ENCODE measurements around the gene CORO6. TPM values are rescaled to one million over a fixed set of nuclear protein-coding genes. Genes with fewer than 3 reads are reported as not detected.
"Not testable (repeated sequence)": the region's sequence is repeated elsewhere in the genome, so short reads cannot be mapped to it uniquely, and the experiment has no call there.

CORO6 gene
- total and polyA plus RNA-seq, 2 donors from 2014 or later: 2.1 to 5.9 TPM

GRCh38 chr17:29653995-29654714, 31.4 kb upstream of the CORO6 start:
- Histone ChIP-seq H3K9me3 (ENCODE audit: control insufficient read depth in 2 of 3, insufficient read depth in 1 of 3, low read length in 3 of 3) (no peaks in the 10 kb centered on the region), H3K4me1 (ENCODE audit: control insufficient read depth in 2 of 3, insufficient read depth in 2 of 3, low read depth in 1 of 3, low read length in 3 of 3) (no peaks in the 10 kb centered on the region), H3K36me3 (ENCODE audit: control insufficient read depth in 2 of 3, insufficient read depth in 3 of 3, low read length in 3 of 3) (peaks cover 0 to 10% (median 3%) of the 10 kb centered on the region in 3 donors), H3K27me3 (ENCODE audit: control insufficient read depth, insufficient read depth, low read length) (no peaks in the 10 kb centered on the region), H3K9ac (ENCODE audit: low read length in 3 of 3) (no peak overlapping the region), H3K27ac (ENCODE audit: low read depth in 2 of 2, low read length in 2 of 2) (no peak overlapping the region), H3K4me3 (ENCODE audit: low read length in 3 of 3) (no peak overlapping the region)
- no peak for TF ChIP-seq CTCF (IDR thresholded peaks at IDR 0.05; ENCODE audit: borderline replicate concordance, extremely low read depth, insufficient read depth)
- no peak for FAIRE-seq
- DNase-seq: no peak
- intact Hi-C loops (cut with DNase I): no loop called here

GRCh38 chr17:29652976-29653375, 30.3 kb upstream of the CORO6 start:
- no peaks in the 10 kb centered on the region for H3K9me3 ChIP-seq (ENCODE audit: control insufficient read depth in 2 of 3, insufficient read depth in 1 of 3, low read length in 3 of 3)
- no peaks in the 10 kb centered on the region for H3K27me3 ChIP-seq (ENCODE audit: control insufficient read depth, insufficient read depth, low read length)
- FAIRE-seq (no peak), DNase-seq (no peak)
- peaks cover 0 to 16% (median 3%) of the 10 kb centered on the region in 3 donors for H3K36me3 ChIP-seq (ENCODE audit: control insufficient read depth in 2 of 3, insufficient read depth in 3 of 3, low read length in 3 of 3)
- H3K9ac ChIP-seq (ENCODE audit: low read length in 3 of 3): no peak overlapping the region
- H3K4me1 ChIP-seq (ENCODE audit: control insufficient read depth in 2 of 3, insufficient read depth in 2 of 3, low read depth in 1 of 3, low read length in 3 of 3): no peaks in the 10 kb centered on the region
- no peak overlapping the region for H3K27ac ChIP-seq (ENCODE audit: low read depth in 2 of 2, low read length in 2 of 2)
- H3K4me3 ChIP-seq (ENCODE audit: low read length in 3 of 3): no peak overlapping the region
- no peak for TF ChIP-seq CTCF (IDR thresholded peaks at IDR 0.05; ENCODE audit: borderline replicate concordance, extremely low read depth, insufficient read depth)
- intact Hi-C loops (cut with DNase I): no loop called here

- H3K9me3 ChIP-seq (ENCODE audit: control insufficient read depth in 2 of 3, insufficient read depth in 1 of 3, low read length in 3 of 3); intact Hi-C loops (cut with DNase I); H3K27me3 ChIP-seq (ENCODE audit: control insufficient read depth, insufficient read depth, low read length); H3K27ac ChIP-seq (ENCODE audit: low read depth in 2 of 2, low read length in 2 of 2); DNase-seq; H3K4me3 ChIP-seq (ENCODE audit: low read length in 3 of 3); H3K4me1 ChIP-seq (ENCODE audit: control insufficient read depth in 2 of 3, insufficient read depth in 2 of 3, low read depth in 1 of 3, low read length in 3 of 3); FAIRE-seq; H3K9ac ChIP-seq (ENCODE audit: low read length in 3 of 3): not testable (repeated sequence)
- peaks cover 0 to 19% (median 3%) of the 10 kb centered on the region in 3 donors for H3K36me3 ChIP-seq (ENCODE audit: control insufficient read depth in 2 of 3, insufficient read depth in 3 of 3, low read length in 3 of 3)
Observed at GRCh38 chr17:29651913-29652312, 29.2 kb upstream of the CORO6 start.

GRCh38 chr17:29650396-29650795, 27.7 kb upstream of the CORO6 start:
- no peak for TF ChIP-seq CTCF (IDR thresholded peaks at IDR 0.05; ENCODE audit: borderline replicate concordance, extremely low read depth, insufficient read depth)
- H3K9me3 ChIP-seq (ENCODE audit: control insufficient read depth in 2 of 3, insufficient read depth in 1 of 3, low read length in 3 of 3): no peaks in the 10 kb centered on the region
- intact Hi-C loops (cut with DNase I): no loop called here
- no peak overlapping the region for H3K9ac ChIP-seq (ENCODE audit: low read length in 3 of 3)
- DNase-seq (no peak), FAIRE-seq (no peak)
- H3K27ac ChIP-seq (ENCODE audit: low read depth in 2 of 2, low read length in 2 of 2): no peak overlapping the region
- H3K4me3 ChIP-seq (ENCODE audit: low read length in 3 of 3): no peak overlapping the region
- no peaks in the 10 kb centered on the region for H3K27me3 ChIP-seq (ENCODE audit: control insufficient read depth, insufficient read depth, low read length)
- peaks cover 0 to 16% (median 3%) of the 10 kb centered on the region in 3 donors for H3K36me3 ChIP-seq (ENCODE audit: control insufficient read depth in 2 of 3, insufficient read depth in 3 of 3, low read length in 3 of 3)
- peaks cover 0 to 4% (median under 1%) of the 10 kb centered on the region in 3 donors for H3K4me1 ChIP-seq (ENCODE audit: control insufficient read depth in 2 of 3, insufficient read depth in 2 of 3, low read depth in 1 of 3, low read length in 3 of 3)

All from kidney (tissue), 14 donors.